Heart right ventricle (tissue), 16 donors: ENCODE measurements around the gene KDM2A. TPM values are rescaled to one million over a fixed set of nuclear protein-coding genes. Genes with fewer than 3 reads are reported as not detected.
A peak's percentile ranks its signal among the peaks of the same experiment; 100 is the strongest.

Experiments
- ATAC-seq, 8 donors: fragments of 200-7000 bp; cut with Tn5 transposase; one replicate each; pipeline ENCODE4 v1.9.1; 2020; ENCODE audit warnings: mild to moderate bottlenecking in 8 of 8, moderate library complexity in 8 of 8, moderate number of reproducible peaks in 1 of 8
- DNase-seq, 2 donors: peaks; one replicate each; pipeline ENCODE4 v3.0.0-alpha.2; 2020
- H3K27ac ChIP-seq, 10 donors: fragments of 200-600 bp; sonication (generic) in 2 of 10; one replicate each; pipeline versions ENCODE4 v1.5.0 to v1.8.0; 2020 to 2022; ENCODE audit warnings: mild to moderate bottlenecking in 3 of 10
- H3K27me3 ChIP-seq, 7 donors: fragments of 200-600 bp; one replicate each; pipeline ENCODE4 v1.8.0; 2021 to 2022; ENCODE audit warnings: mild to moderate bottlenecking in 2 of 7
- H3K36me3 ChIP-seq, 9 donors: fragments of 200-600 bp; sonication (generic) in 1 of 9; one replicate each; pipeline versions ENCODE4 v1.5.0 to v1.8.0; 2020 to 2022; ENCODE audit warnings: mild to moderate bottlenecking in 2 of 9
- H3K4me1 ChIP-seq, 9 donors: fragments of 200-600 bp; sonication (generic) in 1 of 9; one replicate each; pipeline versions ENCODE4 v1.5.0 to v1.8.0; 2020 to 2022; ENCODE audit warnings: mild to moderate bottlenecking in 4 of 9
- H3K4me3 ChIP-seq, 10 donors: fragments of 200-600 bp; sonication (generic) in 2 of 10; one replicate each; pipeline versions ENCODE4 v1.5.0 to v1.8.0; 2020 to 2022; ENCODE audit warnings: mild to moderate bottlenecking in 7 of 10, moderate library complexity in 2 of 10
- H3K9me3 ChIP-seq, 11 donors: fragments of 200-600 bp in 10 of 11; sonication (generic) in 2 of 11; one replicate each; pipeline versions ENCODE4 v1.5.0 to v1.8.0; 2013 to 2022; ENCODE audit warnings: mild to moderate bottlenecking in 2 of 11, control low read depth in 1 of 11, moderate library complexity in 1 of 11
- CTCF ChIP-seq, 9 donors: fragments of 200-600 bp; sonication (generic) in 2 of 9; IDR thresholded peaks; one replicate each; pipeline versions ENCODE4 v1.5.0 to v1.8.0; 2021 to 2022; ENCODE audit warnings: antibody characterized with exemption in 9 of 9, mild to moderate bottlenecking in 5 of 9, moderate library complexity in 1 of 9
- WGBS, 2 donors: extraction: QIAGEN DNeasy Blood & Tissue Kit; methylation state at CpG; one replicate each; pipeline ENCODE4 v1.1.7; 2013; ENCODE audit warnings: inconsistent platforms in 1 of 2; 5-methylcytosine and 5-hydroxymethylcytosine counted together
- intact Hi-C, 10 donors: fragments of 100-400 bp; cut with DNase I; formaldehyde crosslinking; loops; one replicate each; pipeline versions ENCODE4 v1.11.1 to v1.14.2; 2022
- polyA plus RNA-seq, 2 donors: library from polyadenylated mRNA; stranded (reverse); fragments of 200-250 nt; gene quantifications; one replicate each; pipeline ENCODE4 v1.2.3, GENCODE V29; 2013
- total RNA-seq, 10 donors: library from RNA; stranded (reverse); fragmentation: NEBNext Ultra II Directional in 3 of 10; extraction: Animal tissue kit (Norgen Biotek cat#: 25700) in 3 of 10; gene quantifications; one replicate each; pipeline versions ENCODE4 v1.2.1 to v1.2.4, GENCODE V29; 2021 to 2023
- donor health status: Arrhythmogenic right ventricular cardiomyopathy.
- donor health status: ischemic (EF 13 %, LVEDD 7.1; RV severe dilation, severe dysfunction).
- donor health status: healthy with polysubstance abuse.
- donor health status: DM: no; HTN: yes; CAD: no.
- donor health status: DM: no; HTN: no; CAD: no.
- donor health status: ischemic (EF 25% LVEDD 6.9; RV normal size, moderate dysfunction).
- donor health status: ischemic (EF 25% LVEDD 5.7; RV mildly dilated, moderate dysfunction).
- donor health status: healthy.
- donor health status: DM: yes; HTN: yes; CAD: no.
- donor health status: Ischemic cardiomyopathy.
- donor health status: ischemic (EF 35%, LVEDD 5.7; RV mildly dilated, moderate dysfunction).
- donor health status: nonischemic (EF 11% LVEDD 7.7; RV severe dilation, severe dysfunction).
- donor health status: DM: yes; HTN: yes; CAD: no.
- donor health status: PGD.
- donor health status: ischemic (EF 29% LVEDD 5.4; RV normal size, mild dysfunction).
- donor health status: nonischemic (EF 23%, LVEDD 6.1; RV moderate dilation, normal function).

KDM2A gene
- total and polyA plus RNA-seq, 12 donors: 16.5 to 45.7 (median 37.1) TPM

DNA sequence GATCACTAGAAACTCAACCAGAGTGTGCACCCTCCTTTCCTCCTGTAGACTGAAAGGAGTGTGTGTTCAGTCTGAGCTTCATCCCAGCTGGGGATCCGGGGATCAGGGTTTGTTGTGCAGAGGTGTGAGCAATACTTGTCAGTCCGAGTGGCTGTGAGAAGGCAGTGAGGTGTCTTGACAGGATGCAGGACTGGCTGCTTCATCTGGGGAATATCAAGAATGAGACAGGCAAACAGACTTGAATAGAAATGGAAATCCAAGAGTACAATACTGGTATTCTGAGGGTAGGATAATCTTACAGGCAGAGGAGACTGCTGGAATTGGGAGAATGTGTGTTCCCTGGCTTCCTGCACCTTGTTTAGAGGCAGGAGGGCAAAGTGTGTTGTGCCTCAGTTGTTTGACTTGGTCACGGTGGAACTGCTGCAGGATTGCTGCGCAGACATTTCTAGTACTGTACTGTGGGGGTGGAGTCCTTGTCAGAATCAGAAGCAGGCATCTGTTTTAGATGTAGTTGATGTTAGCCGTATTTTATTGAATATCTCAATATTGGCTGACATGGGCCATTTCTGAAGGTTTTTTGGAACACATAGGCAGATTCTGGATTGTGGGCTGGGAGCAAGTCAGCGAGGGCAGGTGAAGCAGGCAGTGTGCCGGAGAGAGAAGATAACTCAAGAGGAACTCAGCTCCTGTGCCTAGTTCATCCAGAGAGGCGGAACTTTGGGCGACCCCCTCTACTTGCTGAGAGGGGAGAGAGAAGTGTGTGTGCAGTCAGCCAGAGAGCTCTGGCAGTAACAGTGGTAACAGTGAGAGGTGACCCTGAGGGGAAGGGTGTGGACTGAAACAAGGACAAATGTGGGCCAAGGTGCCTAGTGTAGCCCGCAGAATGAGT is 120.1 kb downstream of the KDM2A start:
- 7 to 14% methylated on average over 10 of the region's 10 CpGs for WGBS, 2 donors
- Histone ChIP-seq H3K9me3 (no peaks in the 10 kb centered on the region), H3K4me1 (peaks cover 15 to 50% (median 49%) of the 10 kb centered on the region in 9 donors), H3K4me3 (peak overlapping the region in 7 of 10 donors; percentile 57 to 85 (median 81)), H3K27ac (peak overlapping the region in 9 of 10 donors; percentile 75 to 96 (median 93)), H3K27me3 (no peaks in the 10 kb centered on the region), H3K36me3 (peaks cover 0 to 54% (median 15%) of the 10 kb centered on the region in 9 donors)
- no peak for ATAC-seq
- intact Hi-C loops: loop anchor here in 1 of 10 donors (1.0 kb wide), 1 partner anchor 185 kb away; no protein-coding TSS in a partner anchor
- no peak for DNase-seq
- no peak for TF ChIP-seq CTCF (IDR thresholded peaks at IDR 0.05)

GRCh38 chr11:67239783-67240575 is 120.9 kb downstream of the KDM2A start:
- H3K9me3 ChIP-seq: no peaks in the 10 kb centered on the region
- peak overlapping the region; percentile 71 to 98 (median 95) for H3K27ac ChIP-seq
- peak overlapping the region; percentile 57 to 85 (median 69) for H3K4me3 ChIP-seq
- no peaks in the 10 kb centered on the region for H3K27me3 ChIP-seq
- peaks cover 15 to 55% (median 49%) of the 10 kb centered on the region in 9 donors for H3K4me1 ChIP-seq
- ATAC-seq: peak; percentile 97 to 99 (median 98)
- peak in 4 of 9 donors; percentile 12 to 41 (median 22) for TF ChIP-seq CTCF (IDR thresholded peaks at IDR 0.05)
- 0 to 1% methylated on average over 31 of the region's 31 CpGs for WGBS, 2 donors
- peaks cover 0 to 56% (median 24%) of the 10 kb centered on the region in 9 donors for H3K36me3 ChIP-seq
- intact Hi-C loops: loop anchor here in 1 of 10 donors (1.0 kb wide), 1 partner anchor 186 kb away; no protein-coding TSS in a partner anchor
- peak; percentile 94 to 98 for DNase-seq

- Histone ChIP-seq H3K27ac (peak overlapping the region; percentile 71 to 98 (median 95)), H3K27me3 (no peaks in the 10 kb centered on the region), H3K4me1 (peaks cover 15 to 55% (median 49%) of the 10 kb centered on the region in 9 donors), H3K4me3 (peak overlapping the region; percentile 57 to 85 (median 69)), H3K36me3 (peaks cover 0 to 56% (median 32%) of the 10 kb centered on the region in 9 donors), H3K9me3 (no peaks in the 10 kb centered on the region)
- DNase-seq (peak; percentile 42 to 71), ATAC-seq (peak; percentile 15 to 63 (median 42))
- WGBS, 2 donors: 1% methylated on average over 16 of the region's 16 CpGs
- TF ChIP-seq CTCF (IDR thresholded peaks at IDR 0.05): no peak
- intact Hi-C loops: no loop called here
Measured at GRCh38 chr11:67240576-67241389, 121.7 kb downstream of the KDM2A start.
